ENCODE results near the gene LRRC36. TPM values are rescaled to one million over a fixed set of nuclear protein-coding genes. Genes with fewer than 3 reads are reported as not detected.

LRRC36 gene
- total RNA-seq, 1 donor from 2014 or later = not detected

DNA sequence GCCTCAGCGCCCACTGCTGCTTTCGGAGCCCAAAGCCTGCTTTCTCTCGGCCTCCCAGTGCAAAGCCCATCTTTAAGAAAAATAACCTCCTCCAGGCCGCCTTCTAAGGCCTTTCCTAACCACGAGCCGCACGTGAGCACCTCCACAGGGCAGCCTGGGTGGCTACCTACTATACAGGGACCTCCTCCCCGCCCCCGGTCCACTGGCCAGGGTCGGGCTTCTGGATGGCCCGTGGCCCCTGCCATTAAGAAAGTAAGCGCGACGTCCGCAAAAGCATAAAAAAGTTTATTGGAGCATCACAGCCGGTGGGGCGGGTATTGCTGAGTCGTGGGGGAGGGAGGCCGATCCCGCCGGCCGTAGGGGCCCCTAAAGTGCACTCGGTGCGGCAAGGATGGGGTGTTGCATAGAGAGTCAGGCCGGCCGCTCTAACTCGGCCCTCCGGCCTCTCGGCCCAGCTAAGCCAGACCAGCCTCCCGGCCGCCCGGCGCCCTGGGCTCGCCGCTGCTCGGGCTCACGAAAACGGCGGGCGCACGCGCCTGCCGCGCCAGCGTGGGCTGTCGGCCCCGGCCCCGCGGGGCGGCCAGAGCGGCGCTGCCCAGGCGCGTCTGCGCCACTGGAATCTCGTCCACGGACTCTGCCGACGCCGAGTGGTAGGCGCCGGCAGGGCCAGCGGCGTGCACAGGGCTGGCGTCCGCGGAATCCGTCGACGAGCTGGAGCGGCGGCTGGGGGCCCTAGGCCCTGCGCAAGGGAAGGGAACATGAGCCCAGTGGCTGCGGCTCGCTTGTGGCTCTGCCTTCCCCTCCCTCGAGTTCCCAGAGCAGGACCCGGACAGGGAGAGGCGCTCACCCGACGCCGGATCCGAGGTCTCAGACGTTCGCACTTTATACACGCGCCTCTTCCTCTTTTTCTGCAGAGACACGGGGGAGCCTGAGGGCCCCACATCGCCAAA is 67.8 kb downstream of the LRRC36 start:
- H3K9ac ChIP-seq (ENCODE audit: low read depth in 1 of 3, low read length in 3 of 3) = peak overlapping the region; percentile 43 to 72 (median 56)
- peak overlapping the region in 2 of 3 donors; percentile 7 to 83 for H3K4me3 ChIP-seq (ENCODE audit: low read length in 3 of 3)
- H3K36me3 ChIP-seq (ENCODE audit: control insufficient read depth in 3 of 3, insufficient read depth in 3 of 3, low read length in 3 of 3) = no peaks in the 10 kb centered on the region
- H3K27ac ChIP-seq (ENCODE audit: low read depth, low read length) = peak overlapping the region; percentile 80
- no peaks in the 10 kb centered on the region for H3K27me3 ChIP-seq (ENCODE audit: control insufficient read depth in 3 of 3, insufficient read depth in 3 of 3, low read length in 3 of 3)
- no peaks in the 10 kb centered on the region for H3K9me3 ChIP-seq (ENCODE audit: control insufficient read depth in 3 of 3, low read length in 3 of 3)
- peaks cover 63 to 87% (median 75%) of the 10 kb centered on the region in 3 donors for H3K4me1 ChIP-seq (ENCODE audit: control insufficient read depth in 3 of 3, insufficient read depth in 3 of 3, low read length in 3 of 3)

DNA sequence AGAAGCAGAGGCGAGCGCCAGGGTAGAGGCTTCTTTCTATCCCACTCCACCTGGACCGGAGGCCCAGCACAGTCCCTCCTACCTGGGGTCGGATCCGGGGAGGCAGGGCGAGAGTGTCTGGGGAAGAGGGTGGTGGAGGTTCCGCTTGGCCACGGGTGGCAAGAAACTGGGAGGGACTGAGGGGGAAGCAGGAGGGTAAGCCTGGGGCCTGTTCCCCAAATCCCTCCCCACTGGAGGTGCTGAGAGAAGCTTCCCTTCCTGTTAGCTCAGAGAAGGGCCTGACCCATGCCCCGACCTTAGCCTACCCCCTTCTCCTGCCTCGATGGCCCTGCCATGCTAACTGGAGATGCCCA is 68.5 kb downstream of the LRRC36 start:
- Histone ChIP-seq H3K27ac (ENCODE audit: low read depth, low read length) (peak overlapping the region; percentile 83), H3K4me3 (ENCODE audit: low read length in 3 of 3) (peak overlapping the region in 1 of 3 donors; percentile 7), H3K4me1 (ENCODE audit: control insufficient read depth in 3 of 3, insufficient read depth in 3 of 3, low read length in 3 of 3) (peaks cover 63 to 87% (median 75%) of the 10 kb centered on the region in 3 donors)

GRCh38 chr16:67395458-67396158 is 69.0 kb downstream of the LRRC36 start:
- Histone ChIP-seq H3K27ac (ENCODE audit: low read depth, low read length) (peak overlapping the region; percentile 83), H3K4me3 (ENCODE audit: low read length in 3 of 3) (peak overlapping the region in 1 of 3 donors; percentile 22), H3K9ac (ENCODE audit: low read depth in 1 of 3, low read length in 3 of 3) (peak overlapping the region in 2 of 3 donors; percentile 47 to 57), H3K4me1 (ENCODE audit: control insufficient read depth in 3 of 3, insufficient read depth in 3 of 3, low read length in 3 of 3) (peaks cover 64 to 87% (median 75%) of the 10 kb centered on the region in 3 donors), H3K36me3 (ENCODE audit: control insufficient read depth in 3 of 3, insufficient read depth in 3 of 3, low read length in 3 of 3) (no peaks in the 10 kb centered on the region), H3K9me3 (ENCODE audit: control insufficient read depth in 3 of 3, low read length in 3 of 3) (no peaks in the 10 kb centered on the region), H3K27me3 (ENCODE audit: control insufficient read depth in 3 of 3, insufficient read depth in 3 of 3, low read length in 3 of 3) (no peaks in the 10 kb centered on the region)

More for the DNA sequence above, 68.5 kb downstream of the LRRC36 start:
- H3K36me3 ChIP-seq (ENCODE audit: control insufficient read depth in 3 of 3, insufficient read depth in 3 of 3, low read length in 3 of 3) = no peaks in the 10 kb centered on the region
- H3K27me3 ChIP-seq (ENCODE audit: control insufficient read depth in 3 of 3, insufficient read depth in 3 of 3, low read length in 3 of 3) = no peaks in the 10 kb centered on the region
- H3K9ac ChIP-seq (ENCODE audit: low read depth in 1 of 3, low read length in 3 of 3) = no peak overlapping the region
- no peaks in the 10 kb centered on the region for H3K9me3 ChIP-seq (ENCODE audit: control insufficient read depth in 3 of 3, low read length in 3 of 3)

GRCh38 chr16:67396159-67397035 is 69.8 kb downstream of the LRRC36 start:
- no peaks in the 10 kb centered on the region for H3K27me3 ChIP-seq (ENCODE audit: control insufficient read depth in 3 of 3, insufficient read depth in 3 of 3, low read length in 3 of 3)
- no peaks in the 10 kb centered on the region for H3K9me3 ChIP-seq (ENCODE audit: control insufficient read depth in 3 of 3, low read length in 3 of 3)
- no peaks in the 10 kb centered on the region for H3K36me3 ChIP-seq (ENCODE audit: control insufficient read depth in 3 of 3, insufficient read depth in 3 of 3, low read length in 3 of 3)
- H3K4me1 ChIP-seq (ENCODE audit: control insufficient read depth in 3 of 3, insufficient read depth in 3 of 3, low read length in 3 of 3) = peaks cover 56 to 87% (median 75%) of the 10 kb centered on the region in 3 donors
- H3K4me3 ChIP-seq (ENCODE audit: low read length in 3 of 3) = peak overlapping the region in 1 of 3 donors; percentile 22
- peak overlapping the region; percentile 83 for H3K27ac ChIP-seq (ENCODE audit: low read depth, low read length)
- H3K9ac ChIP-seq (ENCODE audit: low read depth in 1 of 3, low read length in 3 of 3) = peak overlapping the region; percentile 47 to 60 (median 53)

GRCh38 chr16:67397036-67397801 is 70.6 kb downstream of the LRRC36 start:
- H3K9me3 ChIP-seq (ENCODE audit: control insufficient read depth in 3 of 3, low read length in 3 of 3) = no peaks in the 10 kb centered on the region
- H3K36me3 ChIP-seq (ENCODE audit: control insufficient read depth in 3 of 3, insufficient read depth in 3 of 3, low read length in 3 of 3) = no peaks in the 10 kb centered on the region
- no peak overlapping the region for H3K4me3 ChIP-seq (ENCODE audit: low read length in 3 of 3)
- peak overlapping the region; percentile 21 to 60 (median 53) for H3K9ac ChIP-seq (ENCODE audit: low read depth in 1 of 3, low read length in 3 of 3)
- H3K4me1 ChIP-seq (ENCODE audit: control insufficient read depth in 3 of 3, insufficient read depth in 3 of 3, low read length in 3 of 3) = peaks cover 48 to 80% (median 70%) of the 10 kb centered on the region in 3 donors
- H3K27me3 ChIP-seq (ENCODE audit: control insufficient read depth in 3 of 3, insufficient read depth in 3 of 3, low read length in 3 of 3) = no peaks in the 10 kb centered on the region
- H3K27ac ChIP-seq (ENCODE audit: low read depth, low read length) = peak overlapping the region; percentile 83

DNA sequence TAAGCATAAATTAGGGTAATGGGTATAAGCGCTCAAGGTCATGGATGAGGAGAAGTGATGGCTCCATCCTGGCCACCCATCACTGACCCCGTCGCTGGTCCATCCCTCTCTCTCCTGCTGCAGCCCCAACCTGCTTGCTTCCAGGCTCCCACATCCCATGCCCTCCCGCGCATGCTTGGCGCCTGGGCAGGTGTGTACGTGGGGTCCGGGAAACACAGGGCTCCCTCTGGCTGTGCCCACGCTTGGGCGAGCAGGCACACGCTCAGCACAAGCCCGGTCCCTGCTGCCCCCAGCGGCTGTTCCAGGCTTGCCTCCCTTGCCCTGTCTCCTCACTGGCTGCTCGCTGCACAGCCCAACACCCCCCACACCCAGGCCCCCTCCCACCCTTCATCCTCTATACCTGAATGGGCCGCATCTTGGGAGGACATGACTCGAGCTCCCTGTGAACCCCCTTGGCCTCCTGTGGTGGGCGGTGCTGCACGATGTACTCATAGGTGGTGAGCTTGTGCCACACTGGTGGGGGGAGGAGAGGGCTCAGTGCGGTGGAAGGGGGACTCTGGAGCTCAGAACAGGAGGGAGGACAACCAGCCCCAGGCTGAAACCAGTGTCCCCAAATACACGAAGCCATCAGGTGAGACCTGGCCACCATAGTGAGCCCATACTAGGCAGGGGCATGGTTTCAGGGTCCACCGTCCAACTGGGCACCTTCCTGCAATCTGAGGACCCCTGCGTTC is 71.4 kb downstream of the LRRC36 start:
- H3K36me3 ChIP-seq (ENCODE audit: control insufficient read depth in 3 of 3, insufficient read depth in 3 of 3, low read length in 3 of 3) = no peaks in the 10 kb centered on the region
- peak overlapping the region in 1 of 3 donors; percentile 15 for H3K4me3 ChIP-seq (ENCODE audit: low read length in 3 of 3)
- no peak overlapping the region for H3K27ac ChIP-seq (ENCODE audit: low read depth, low read length)
- H3K4me1 ChIP-seq (ENCODE audit: control insufficient read depth in 3 of 3, insufficient read depth in 3 of 3, low read length in 3 of 3) = peaks cover 40 to 72% (median 63%) of the 10 kb centered on the region in 3 donors
- no peaks in the 10 kb centered on the region for H3K9me3 ChIP-seq (ENCODE audit: control insufficient read depth in 3 of 3, low read length in 3 of 3)
- H3K27me3 ChIP-seq (ENCODE audit: control insufficient read depth in 3 of 3, insufficient read depth in 3 of 3, low read length in 3 of 3) = no peaks in the 10 kb centered on the region
- H3K9ac ChIP-seq (ENCODE audit: low read depth in 1 of 3, low read length in 3 of 3) = peak overlapping the region in 1 of 3 donors; percentile 64

GRCh38 chr16:67398546-67399217 is 72.1 kb downstream of the LRRC36 start:
- no peaks in the 10 kb centered on the region for H3K9me3 ChIP-seq (ENCODE audit: control insufficient read depth in 3 of 3, low read length in 3 of 3)
- H3K27me3 ChIP-seq (ENCODE audit: control insufficient read depth in 3 of 3, insufficient read depth in 3 of 3, low read length in 3 of 3) = no peaks in the 10 kb centered on the region
- H3K9ac ChIP-seq (ENCODE audit: low read depth in 1 of 3, low read length in 3 of 3) = peak overlapping the region in 1 of 3 donors; percentile 64
- no peak overlapping the region for H3K4me3 ChIP-seq (ENCODE audit: low read length in 3 of 3)
- peaks cover 36 to 69% (median 59%) of the 10 kb centered on the region in 3 donors for H3K4me1 ChIP-seq (ENCODE audit: control insufficient read depth in 3 of 3, insufficient read depth in 3 of 3, low read length in 3 of 3)
- no peak overlapping the region for H3K27ac ChIP-seq (ENCODE audit: low read depth, low read length)
- H3K36me3 ChIP-seq (ENCODE audit: control insufficient read depth in 3 of 3, insufficient read depth in 3 of 3, low read length in 3 of 3) = no peaks in the 10 kb centered on the region

DNA sequence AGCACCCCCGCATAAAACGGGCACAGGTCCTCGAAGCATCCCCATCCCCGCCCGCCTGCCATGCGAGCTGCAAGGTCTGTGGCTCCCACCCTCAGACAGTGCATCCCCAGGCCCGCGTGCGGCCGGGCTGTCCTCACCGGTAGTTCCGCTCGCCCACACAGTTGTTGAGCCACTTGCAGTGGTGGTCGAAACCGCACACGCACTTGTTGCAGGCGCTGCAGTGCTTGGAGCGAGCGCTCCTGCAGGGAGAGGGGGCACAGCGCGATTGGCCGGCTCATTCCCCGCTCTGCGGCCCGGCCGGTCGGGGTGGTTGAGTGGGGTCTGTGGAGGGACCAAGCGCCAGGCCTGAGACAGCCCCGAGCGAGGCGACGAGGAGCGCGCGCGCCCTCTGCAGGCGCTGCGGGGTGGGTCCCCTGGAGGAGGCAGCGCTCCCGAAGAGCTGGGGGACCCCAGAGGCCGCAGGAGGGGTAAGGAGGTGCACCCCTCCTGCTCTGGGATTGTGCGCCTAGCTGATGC is 72.7 kb downstream of the LRRC36 start:
- no peak overlapping the region for H3K27ac ChIP-seq (ENCODE audit: low read depth, low read length)
- no peaks in the 10 kb centered on the region for H3K9me3 ChIP-seq (ENCODE audit: control insufficient read depth in 3 of 3, low read length in 3 of 3)
- H3K36me3 ChIP-seq (ENCODE audit: control insufficient read depth in 3 of 3, insufficient read depth in 3 of 3, low read length in 3 of 3) = no peaks in the 10 kb centered on the region
- H3K9ac ChIP-seq (ENCODE audit: low read depth in 1 of 3, low read length in 3 of 3) = peak overlapping the region in 2 of 3 donors; percentile 20 to 60
- peaks cover 32 to 72% (median 59%) of the 10 kb centered on the region in 3 donors for H3K4me1 ChIP-seq (ENCODE audit: control insufficient read depth in 3 of 3, insufficient read depth in 3 of 3, low read length in 3 of 3)
- peak overlapping the region in 1 of 3 donors; percentile 6 for H3K4me3 ChIP-seq (ENCODE audit: low read length in 3 of 3)
- no peaks in the 10 kb centered on the region for H3K27me3 ChIP-seq (ENCODE audit: control insufficient read depth in 3 of 3, insufficient read depth in 3 of 3, low read length in 3 of 3)

Data from skeletal muscle tissue (tissue), 4 donors.